B cell (primary cell): Measurements from ENCODE around the gene AOPEP. TPM values are rescaled to one million over a fixed set of nuclear protein-coding genes. Genes with fewer than 3 reads are reported as not detected.

Experiments
- ATAC-seq: fragments of 200-7000 bp; cut with Tn5 transposase; one replicate; pipeline ENCODE4 v1.10.0; 2021; ENCODE audit warnings: low read depth, mild to moderate bottlenecking, moderate number of reproducible peaks, moderate library complexity
- CTCF ChIA-PET: fragments of 350-600 bp; sonication (Branson Sonifier 250); formaldehyde crosslinking; loops from one replicate; lab custom pipeline; 2021; ENCODE audit warnings: antibody characterized with exemption, inconsistent platforms; lab: Charles Lee
- POLR2A ChIA-PET: fragments of 350-600 bp; sonication (Branson Sonifier 250); formaldehyde crosslinking; loops from one replicate; lab custom pipeline; 2021; ENCODE audit warnings: antibody characterized with exemption; lab: Charles Lee
- DNase-seq: peaks from one replicate; pipeline ENCODE4 v3.0.0; 2013
- H2AFZ ChIP-seq: 2 replicates; pipeline ENCODE4 v1.6.1; 2012; ENCODE audit warnings: mild to moderate bottlenecking, low read depth, low read length; ENCODE audit not compliant: insufficient read depth, poor library complexity, severe bottlenecking
- H3K27ac ChIP-seq, 2 donors: 1 replicate in 1 of 2; 2 replicates in 1 of 2; pipeline ENCODE4 v1.5.1; 2012 to 2013; ENCODE audit warnings: low read length in 2 of 2, mild to moderate bottlenecking in 2 of 2, moderate library complexity in 1 of 2
- H3K27me3 ChIP-seq, 4 experiments: fragments of 200-600 bp in 1 of 4; sonication (generic) in 1 of 4; replicated peaks in 1 of 4; 1 replicate in 2 of 4; 2 replicates in 2 of 4; pipeline versions ENCODE4 v1.6.1 to v1.7.0; 2013 to 2016; ENCODE audit warnings: low read length in 3 of 4, mild to moderate bottlenecking in 2 of 4, mixed read lengths in 1 of 4, moderate library complexity in 1 of 4; ENCODE audit not compliant: insufficient read depth in 4 of 4, control insufficient read depth in 3 of 4; ENCODE audit errors: control extremely low read depth in 1 of 4
- H3K36me3 ChIP-seq, 2 experiments: replicated peaks in 1 of 2; 1 replicate in 1 of 2; 2 replicates in 1 of 2; pipeline versions ENCODE4 v1.6.1 to v1.7.1; 2013; ENCODE audit warnings: low read length in 1 of 2; ENCODE audit not compliant: insufficient read depth in 2 of 2, control insufficient read depth in 1 of 2; ENCODE audit errors: control extremely low read depth in 1 of 2, extremely low read depth in 1 of 2
- H3K4me1 ChIP-seq, 2 donors: fragments of 200-600 bp in 1 of 2; sonication (generic) in 1 of 2; 1 replicate in 1 of 2; 2 replicates in 1 of 2; pipeline versions ENCODE4 v1.5.1 to v1.6.1; 2013 to 2017; ENCODE audit warnings: low read length in 2 of 2; ENCODE audit not compliant: control insufficient read depth in 2 of 2, insufficient read depth in 2 of 2
- H3K4me2 ChIP-seq: replicated peaks from 2 replicates; pipeline ENCODE3; 2012; ENCODE audit warnings: mild to moderate bottlenecking, low read depth, low read length; ENCODE audit not compliant: poor library complexity, severe bottlenecking
- H3K4me3 ChIP-seq, 5 experiments: fragments of 200-600 bp in 1 of 5; sonication (generic) in 1 of 5; 1 replicate in 3 of 5; 2 replicates in 2 of 5; pipeline versions ENCODE4 v1.5.1 to v1.7.0; 2011 to 2016; ENCODE audit warnings: low read length in 4 of 5, mild to moderate bottlenecking in 4 of 5, low read depth in 2 of 5, control low read depth in 1 of 5, moderate library complexity in 1 of 5; ENCODE audit not compliant: insufficient read depth in 1 of 5; ENCODE audit errors: control extremely low read depth in 1 of 5, extremely low read depth in 1 of 5
- H3K79me2 ChIP-seq: fragments of 200-600 bp; sonication (generic); one replicate; pipeline ENCODE4 v1.6.0; 2016; ENCODE audit warnings: low read length; ENCODE audit not compliant: control insufficient read depth, insufficient read depth
- H3K9ac ChIP-seq: fragments of 200-600 bp; sonication (generic); 2 replicates; pipeline ENCODE4 v1.6.1; 2017; ENCODE audit warnings: mild to moderate bottlenecking, low read length, moderate library complexity
- H3K9me3 ChIP-seq, 3 donors: one replicate each; pipeline versions ENCODE4 v1.6.1 to v1.7.1; 2013; ENCODE audit warnings: low read length in 2 of 3; ENCODE audit not compliant: control insufficient read depth in 2 of 3, insufficient read depth in 1 of 3; ENCODE audit errors: control extremely low read depth in 1 of 3
- H4K20me1 ChIP-seq: 2 replicates; pipeline ENCODE4 v1.6.0; 2012; ENCODE audit warnings: mild to moderate bottlenecking, low read length; ENCODE audit not compliant: insufficient read depth, control insufficient read depth, poor library complexity, severe bottlenecking
- H3K27ac Mint-ChIP-seq: one replicate; pipeline ENCODE4 v1.8.0; 2021; ENCODE audit warnings: mixed read lengths
- H3K27me3 Mint-ChIP-seq: one replicate; pipeline ENCODE4 v1.8.0; 2021; ENCODE audit warnings: mixed read lengths
- H3K4me1 Mint-ChIP-seq: one replicate; pipeline ENCODE4 v1.8.0; 2021; ENCODE audit warnings: mixed read lengths
- H3K4me3 Mint-ChIP-seq: one replicate; pipeline ENCODE4 v1.8.0; 2021; ENCODE audit warnings: mixed read lengths
- H3K9me3 Mint-ChIP-seq: one replicate; pipeline ENCODE4 v1.8.0; 2022; ENCODE audit warnings: mixed read lengths; ENCODE audit not compliant: insufficient read depth
- CTCF ChIP-seq: fragments of 200-600 bp; IDR thresholded peaks from one replicate; pipeline ENCODE4 v1.8.0; 2022; ENCODE audit warnings: antibody characterized with exemption, mild to moderate bottlenecking
- EZH2 ChIP-seq: IDR thresholded peaks from 2 replicates; pipeline ENCODE4 v1.6.1; 2012; ENCODE audit warnings: borderline replicate concordance, low read depth, mild to moderate bottlenecking, moderate library complexity, low read length; ENCODE audit not compliant: insufficient read depth, poor library complexity, severe bottlenecking
- WGBS: methylation state at CpG from one replicate; pipeline ENCODE4 v1.1.5; 2013; ENCODE audit warnings: missing lambda C conversion rate; ENCODE audit not compliant: insufficient coverage; 5-methylcytosine and 5-hydroxymethylcytosine counted together
- intact Hi-C: fragments of 100-400 bp; cut with micrococcal nuclease; formaldehyde crosslinking; loops from one replicate; pipeline ENCODE4 v1.10.0; 2022
- polyA plus RNA-seq: library from polyadenylated mRNA; depleted of rRNA; stranded (reverse); fragments of >200 nt; gene quantifications from 2 replicates; pipeline ENCODE4 v1.2.3, GENCODE V29; 2012
- total RNA-seq, 2 donors: library from RNA; stranded (reverse); fragments of 120-200 nt in 1 of 2; gene quantifications; 1 replicate in 1 of 2; 2 replicates in 1 of 2; pipeline versions ENCODE4 v1.2.3 to v1.2.4, GENCODE V29; 2013 to 2022

Gene AOPEP
- total and polyA plus RNA-seq, 2 donors (not counting 1 experiment from before 2014, with no cell fraction given), result 5.1 to 35.8 TPM

- H3K79me2 ChIP-seq, result no peaks in the 10 kb centered on the region
- CTCF ChIA-PET, result interaction anchor here (0.7 kb wide), 1 partner anchor 350 kb away, joined by 5 read pairs; no protein-coding TSS in a partner anchor
- intact Hi-C loops, result no loop called here
- no peak for TF ChIP-seq EZH2
- no peak for TF ChIP-seq CTCF
- no peaks in the 10 kb centered on the region for H3K27me3 ChIP-seq
- 96% methylated on average over 2 of the region's 4 CpGs for WGBS
- H3K4me2 ChIP-seq, result no peak overlapping the region
- no peak overlapping the region for H3K27ac ChIP-seq
- H2AFZ ChIP-seq, result no peak overlapping the region
- no peak overlapping the region for H3K9ac ChIP-seq
- no peaks in the 10 kb centered on the region for H4K20me1 ChIP-seq
- H3K9me3 ChIP-seq, result no peaks in the 10 kb centered on the region
- ATAC-seq, result no peak
- Mint-ChIP-seq H3K27me3 (no peaks in the 10 kb centered on the region), H3K4me3 (no peak overlapping the region), H3K9me3 (no peaks in the 10 kb centered on the region), H3K4me1 (no peaks in the 10 kb centered on the region), H3K27ac (no peak overlapping the region)
- POLR2A ChIA-PET, result no interaction called here
- no peak overlapping the region for H3K4me3 ChIP-seq
- H3K4me1 ChIP-seq, result no peaks in the 10 kb centered on the region
- no peaks in the 10 kb centered on the region for H3K36me3 ChIP-seq
- DNase-seq, result no peak
Observed at GRCh38 chr9:95015569-95015968, 289.1 kb downstream of the AOPEP start.

- WGBS, result no CpG with 5 or more reads among the region's 1 CpG
- Histone ChIP-seq H3K9me3 (no peaks in the 10 kb centered on the region), H3K36me3 (no peaks in the 10 kb centered on the region), H2AFZ (no peak overlapping the region), H4K20me1 (no peaks in the 10 kb centered on the region), H3K4me2 (no peak overlapping the region), H3K79me2 (no peaks in the 10 kb centered on the region), H3K27me3 (no peaks in the 10 kb centered on the region), H3K9ac (no peak overlapping the region), H3K27ac (no peak overlapping the region), H3K4me3 (no peak overlapping the region), H3K4me1 (no peaks in the 10 kb centered on the region)
- intact Hi-C loops, result no loop called here
- Mint-ChIP-seq H3K27me3 (no peaks in the 10 kb centered on the region), H3K4me1 (no peaks in the 10 kb centered on the region), H3K4me3 (no peak overlapping the region), H3K27ac (no peak overlapping the region), H3K9me3 (no peaks in the 10 kb centered on the region)
- TF ChIP-seq CTCF, result no peak
- TF ChIP-seq EZH2, result no peak
- CTCF ChIA-PET, result no interaction called here
- ATAC-seq (no peak), DNase-seq (no peak)
- POLR2A ChIA-PET, result no interaction called here
Observed at GRCh38 chr9:95017062-95017461, 290.6 kb downstream of the AOPEP start.
